Neural crest cell (in vitro differentiated cells): ENCODE results near the gene SCGB1C2. TPM values are rescaled to one million over a fixed set of nuclear protein-coding genes. Genes with fewer than 3 reads are reported as not detected.

Experiments
- DNase-seq: peaks from one replicate; pipeline ENCODE4 v3.0.0; 2021; ENCODE audit warnings: low read depth, mixed read lengths, low spot score
- H3K27ac Mint-ChIP-seq: one replicate; pipeline ENCODE4 v1.8.0; 2021; ENCODE audit warnings: mild to moderate bottlenecking, mixed read lengths; ENCODE audit not compliant: unreplicated experiment
- H3K27me3 Mint-ChIP-seq: 2 replicates; pipeline ENCODE4 v1.8.0; 2021; ENCODE audit warnings: low read depth, mild to moderate bottlenecking, mixed read lengths
- H3K36me3 Mint-ChIP-seq: 2 replicates; pipeline ENCODE4 v1.8.0; 2021; ENCODE audit warnings: low read depth, mild to moderate bottlenecking, mixed read lengths
- H3K4me1 Mint-ChIP-seq: 2 replicates; pipeline ENCODE4 v1.8.0; 2021; ENCODE audit warnings: mixed read lengths
- H3K4me3 Mint-ChIP-seq: one replicate; pipeline ENCODE4 v1.8.0; 2021; ENCODE audit warnings: mild to moderate bottlenecking, mixed read lengths
- H3K9me3 Mint-ChIP-seq: 2 replicates; pipeline ENCODE4 v1.8.0; 2021; ENCODE audit warnings: mixed read lengths
- total RNA-seq: library from RNA; stranded (reverse); gene quantifications from 2 replicates; pipeline ENCODE4 v1.2.1, GENCODE V29; 2021
- TF ChIP-seq, protein P1 (sequence below): fragments of 200-600 bp; sonication (generic); conservative IDR thresholded peaks from 2 replicates; pipeline ENCODE4 v1.5.0; 2021; ENCODE audit warnings: antibody characterized with exemption, mild to moderate bottlenecking

Gene SCGB1C2
- total RNA-seq, 1 donor from 2014 or later = not detected

GRCh38 chr17:187130-187529, 49.8 kb downstream of the SCGB1C2 start:
- Mint-ChIP-seq H3K9me3 (no peaks in the 10 kb centered on the region), H3K4me3 (no peak overlapping the region), H3K27ac (no peak overlapping the region), H3K27me3 (peaks cover 68% of the 10 kb centered on the region), H3K36me3 (no peaks in the 10 kb centered on the region), H3K4me1 (peaks cover 2% of the 10 kb centered on the region)
- TF ChIP-seq, protein P1, sequence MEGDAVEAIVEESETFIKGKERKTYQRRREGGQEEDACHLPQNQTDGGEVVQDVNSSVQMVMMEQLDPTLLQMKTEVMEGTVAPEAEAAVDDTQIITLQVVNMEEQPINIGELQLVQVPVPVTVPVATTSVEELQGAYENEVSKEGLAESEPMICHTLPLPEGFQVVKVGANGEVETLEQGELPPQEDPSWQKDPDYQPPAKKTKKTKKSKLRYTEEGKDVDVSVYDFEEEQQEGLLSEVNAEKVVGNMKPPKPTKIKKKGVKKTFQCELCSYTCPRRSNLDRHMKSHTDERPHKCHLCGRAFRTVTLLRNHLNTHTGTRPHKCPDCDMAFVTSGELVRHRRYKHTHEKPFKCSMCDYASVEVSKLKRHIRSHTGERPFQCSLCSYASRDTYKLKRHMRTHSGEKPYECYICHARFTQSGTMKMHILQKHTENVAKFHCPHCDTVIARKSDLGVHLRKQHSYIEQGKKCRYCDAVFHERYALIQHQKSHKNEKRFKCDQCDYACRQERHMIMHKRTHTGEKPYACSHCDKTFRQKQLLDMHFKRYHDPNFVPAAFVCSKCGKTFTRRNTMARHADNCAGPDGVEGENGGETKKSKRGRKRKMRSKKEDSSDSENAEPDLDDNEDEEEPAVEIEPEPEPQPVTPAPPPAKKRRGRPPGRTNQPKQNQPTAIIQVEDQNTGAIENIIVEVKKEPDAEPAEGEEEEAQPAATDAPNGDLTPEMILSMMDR = no peak
- no peak for DNase-seq

Other genes starting within 250 kb of the SCGB1C2 start
- gene DOC2B, start 44.1 kb downstream of the SCGB1C2 start, total RNA-seq = 0.91 and 1.0 TPM in 2 replicates
- gene RPH3AL, start 215.2 kb downstream of the SCGB1C2 start, total RNA-seq = 1.9 and 2.1 TPM in 2 replicates